GM19193 (cell line): ENCODE measurements around the gene GDF15.

Experiments
- POLR2A ChIP-seq: IDR thresholded peaks from 4 replicates; pipeline ENCODE4 v1.6.1; 2011; ENCODE audit not compliant: insufficient read depth, insufficient read length; ENCODE audit errors: extremely low read depth

GDF15 gene

GRCh38 chr19:18397242-18398202, 11.6 kb downstream of the GDF15 start, which contains the start of gene LRRC25:
TSS of gene LRRC25 (minus strand) at chr19:18397622. CDS start at chr19:18396963, 659 bp downstream.
- TF ChIP-seq POLR2A = peak; percentile 36

GRCh38 chr19:18399008-18399407, 13.1 kb downstream of the GDF15 start:
- no peak for TF ChIP-seq POLR2A

- peak; percentile 26 for TF ChIP-seq POLR2A
Observed at GRCh38 chr19:18401580-18402112, 15.7 kb downstream of the GDF15 start.

DNA sequence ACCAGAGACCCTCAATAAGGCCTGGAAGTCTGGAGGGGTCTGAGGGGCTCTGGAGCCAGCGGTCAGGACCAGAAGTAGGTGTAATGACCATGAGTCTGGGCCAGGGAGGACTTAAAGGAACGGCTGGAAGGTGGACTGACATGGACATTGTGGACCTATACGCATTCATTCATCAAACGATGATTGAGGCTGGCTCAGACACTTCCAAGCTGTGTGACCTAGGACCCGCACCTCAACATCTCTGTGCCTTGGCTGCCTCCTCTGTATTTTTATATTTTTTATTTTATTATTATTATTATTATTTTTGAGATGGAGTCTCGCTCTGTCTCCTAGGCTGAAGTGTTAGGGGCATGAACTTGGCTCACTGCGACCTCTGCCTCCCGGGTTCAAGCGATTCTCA, 20.8 kb downstream of the GDF15 start:
- TF ChIP-seq POLR2A = no peak

DNA sequence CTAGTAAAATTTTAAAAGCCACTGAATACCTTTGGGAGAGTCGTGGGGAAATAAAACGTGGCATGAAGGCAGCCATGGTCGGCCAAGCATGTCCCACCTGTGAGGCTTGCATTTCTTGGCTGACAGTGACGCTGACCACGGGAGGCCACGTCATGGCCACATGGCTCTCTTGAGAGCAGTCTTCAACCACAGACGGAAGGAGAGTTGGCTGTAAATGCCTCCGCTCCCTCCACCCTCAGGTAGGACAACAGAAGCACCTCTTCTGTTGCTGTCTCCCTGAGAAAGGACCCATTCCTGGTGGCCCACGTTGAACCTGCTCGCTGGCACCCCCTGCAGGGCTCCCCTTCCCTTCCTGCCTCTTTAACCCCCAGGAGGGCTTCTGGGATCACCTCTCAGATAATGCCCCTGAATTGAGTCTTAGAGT, 22.1 kb downstream of the GDF15 start:
- TF ChIP-seq POLR2A = no peak

GRCh38 chr19:18412610-18413239, 26.8 kb downstream of the GDF15 start:
- TF ChIP-seq POLR2A = no peak

DNA sequence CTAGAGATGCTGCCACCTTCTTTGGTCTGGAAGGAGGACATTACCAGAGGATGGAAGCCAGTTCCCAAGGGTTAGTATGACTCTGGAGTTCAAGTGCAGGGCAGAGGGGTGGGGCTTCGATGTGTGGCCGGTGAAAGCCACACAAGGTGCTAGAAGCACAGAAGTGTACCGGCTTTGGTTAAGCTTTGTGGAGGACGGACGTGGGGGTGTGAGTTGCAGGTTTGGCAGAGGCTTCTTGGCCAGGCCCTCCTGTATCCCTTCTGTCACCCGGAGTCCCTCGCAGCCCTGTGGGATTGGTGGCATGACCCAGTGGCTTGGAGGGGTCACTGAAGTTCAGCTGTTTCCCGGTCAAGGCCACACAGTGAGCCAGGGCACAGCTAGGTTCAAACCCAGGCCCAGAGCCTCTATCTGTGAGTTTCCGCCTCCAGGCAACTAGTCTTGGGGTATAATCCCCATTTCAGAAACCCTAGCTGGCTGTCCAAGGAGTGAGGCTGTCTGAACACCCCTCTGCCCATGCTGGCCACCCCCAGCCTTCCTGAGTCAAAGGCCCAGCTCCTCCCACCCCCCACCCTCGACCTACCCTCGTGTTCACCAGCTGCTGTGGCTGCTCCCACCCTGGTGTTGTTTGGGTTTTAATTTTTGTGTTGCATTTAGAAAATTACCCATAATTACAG, 28.7 kb downstream of the GDF15 start:
- TF ChIP-seq POLR2A = no peak

GRCh38 chr19:18415178-18415867, 29.4 kb downstream of the GDF15 start:
- no peak for TF ChIP-seq POLR2A

DNA sequence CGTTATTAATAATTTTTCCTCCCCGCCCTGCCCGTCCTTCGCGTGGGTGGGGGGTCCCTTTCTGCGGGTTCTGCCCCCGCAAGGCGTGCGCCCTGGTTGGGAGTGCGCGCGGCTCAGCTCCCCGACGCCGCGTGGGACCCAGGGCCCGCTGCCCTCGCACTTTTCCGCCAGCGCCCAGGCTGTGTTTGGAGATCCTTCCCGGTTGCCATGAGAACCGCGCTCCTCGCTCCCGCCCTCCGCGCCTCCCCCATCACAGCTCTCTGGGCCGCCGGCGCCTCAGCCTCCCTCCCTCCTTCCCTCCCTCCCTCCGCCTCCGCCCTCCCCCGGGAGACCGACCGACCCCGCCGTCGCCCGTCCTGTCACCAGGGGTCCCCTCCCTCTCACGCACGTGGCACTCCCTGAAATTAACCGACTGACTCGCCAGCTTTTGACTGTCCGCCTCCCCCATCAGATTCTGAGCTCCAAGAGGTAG, 30.9 kb downstream of the GDF15 start:
- TF ChIP-seq POLR2A = no peak

DNA sequence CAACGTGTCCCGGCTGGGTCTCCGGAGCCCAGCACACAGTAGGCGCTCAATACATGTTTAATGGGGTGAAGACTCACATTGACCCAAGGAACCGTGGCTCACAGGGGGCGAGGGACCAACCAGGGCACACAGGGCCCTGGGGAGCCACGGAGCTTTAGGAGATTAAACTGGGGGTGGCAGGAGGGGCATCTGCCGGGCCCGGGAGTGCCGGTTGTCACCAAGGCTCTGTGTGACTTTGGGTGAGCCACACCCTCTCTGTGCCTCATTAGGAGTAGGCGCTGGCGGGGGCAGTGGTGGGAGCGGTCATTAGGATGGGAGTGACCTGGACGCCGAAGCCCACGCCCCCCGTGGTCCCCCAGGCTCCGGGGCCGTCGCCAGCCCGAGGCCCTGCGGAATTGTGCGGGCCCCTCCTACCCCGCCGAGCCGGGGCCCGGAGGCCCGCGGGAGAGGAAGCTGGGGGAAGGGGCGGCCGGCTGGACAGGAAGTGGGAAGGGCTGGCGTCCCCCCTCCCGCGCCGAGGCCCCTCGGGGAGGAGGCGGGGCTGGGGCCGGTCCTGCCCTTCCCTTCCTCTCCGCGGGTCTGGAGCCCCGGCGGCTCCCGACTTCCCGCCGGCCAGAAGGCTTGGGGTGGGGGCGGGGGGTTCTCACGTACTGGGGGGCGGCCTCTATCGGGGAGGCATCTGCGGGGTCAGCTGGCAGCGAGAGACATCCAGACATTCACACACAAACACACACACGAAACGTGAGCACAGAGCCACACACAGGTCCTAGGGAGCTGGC, 31.5 kb downstream of the GDF15 start:
- TF ChIP-seq POLR2A = no peak

DNA sequence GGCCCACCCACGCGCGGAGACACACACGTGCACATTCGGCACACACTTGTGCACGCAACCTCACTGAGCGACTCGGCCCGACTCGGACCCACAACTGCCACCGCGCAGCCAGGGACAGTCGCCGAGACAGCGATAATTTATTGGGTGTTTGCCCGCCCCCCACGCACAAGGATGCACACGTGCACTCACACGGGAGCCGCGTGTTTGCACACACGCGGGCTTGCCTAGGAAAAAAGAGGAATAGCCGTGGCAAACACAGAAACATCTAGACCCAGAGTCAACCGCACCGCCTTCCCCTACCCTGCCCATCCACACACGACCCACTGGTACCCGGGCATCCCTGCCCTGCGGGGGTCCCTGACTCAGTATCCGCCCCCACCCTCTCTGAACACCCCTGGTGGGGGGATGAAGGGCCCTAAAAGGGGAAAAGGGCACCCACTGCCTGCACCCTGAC, 32.1 kb downstream of the GDF15 start:
- TF ChIP-seq POLR2A = no peak

DNA sequence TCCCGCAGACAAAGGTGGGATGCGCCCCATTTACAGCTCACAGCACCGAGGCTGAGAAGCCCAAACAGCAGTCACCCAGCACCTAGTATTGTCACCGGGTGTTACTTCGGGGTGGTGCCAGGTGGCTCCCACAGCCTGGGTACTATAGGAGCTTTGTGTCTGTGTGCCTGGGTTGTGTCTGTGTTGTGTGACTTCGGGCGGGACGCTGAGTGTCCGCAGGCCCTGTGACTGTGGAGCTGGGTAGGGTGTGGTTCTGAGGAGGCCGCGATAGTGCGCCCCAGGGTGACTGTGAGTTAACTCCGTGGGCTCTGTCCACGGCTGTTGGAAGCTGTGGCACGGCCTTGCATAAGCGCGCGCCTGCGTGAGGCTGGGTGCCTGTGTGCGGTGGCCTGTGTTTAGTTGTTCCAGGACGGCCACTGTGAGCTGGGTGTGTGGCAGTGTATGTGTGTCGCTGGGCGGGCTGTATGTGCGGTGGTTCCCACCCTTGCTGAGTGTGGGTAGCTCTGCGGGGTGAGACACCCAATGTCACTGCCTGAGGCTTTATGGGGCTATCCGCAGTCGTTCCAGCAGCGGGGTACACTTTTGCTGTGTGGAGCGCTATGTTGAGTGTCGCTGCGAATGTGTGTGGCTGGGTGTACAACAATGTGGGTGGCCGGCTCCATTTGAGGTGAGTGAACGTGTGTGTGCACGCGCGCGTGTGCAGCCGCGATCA, 32.7 kb downstream of the GDF15 start:
- no peak for TF ChIP-seq POLR2A

- no peak for TF ChIP-seq POLR2A
Observed at GRCh38 chr19:18419195-18419698, 33.3 kb downstream of the GDF15 start, which contains the start of gene SSBP4. TSS of gene SSBP4 (plus strand) at chr19:18419398. CDS start at chr19:18419649, 251 bp downstream.
